Keratinocyte (primary cell): ENCODE data around the gene NRG2.

Experiments used
- CTCF ChIP-seq, 3 experiments: IDR thresholded peaks in 1 of 3; conservative IDR thresholded peaks in 1 of 3; optimal IDR thresholded peaks in 1 of 3; 2 replicates in 2 of 3; 3 replicates in 1 of 3; pipeline versions ENCODE3 to v1.5.1; 2011; ENCODE audit warnings: low read length in 3 of 3, mild to moderate bottlenecking in 3 of 3, moderate library complexity in 2 of 3, control low read depth in 1 of 3, inconsistent platforms in 1 of 3; ENCODE audit not compliant: insufficient read depth in 2 of 3; ENCODE audit errors: extremely low read depth in 1 of 3
- EZH2 ChIP-seq: IDR thresholded peaks from one replicate; pipeline ENCODE4 v1.6.1; 2012; ENCODE audit warnings: inconsistent platforms, mild to moderate bottlenecking, low read length, moderate library complexity

- no peak for TF ChIP-seq CTCF (optimal IDR thresholded peaks at IDR 0.05 in 1 of 3, IDR thresholded peaks at IDR 0.05 in 1 of 3, conservative IDR thresholded peaks at IDR 0.05 in 1 of 3; ENCODE audit: extremely low read depth in 1 of 3, insufficient read depth in 2 of 3, low read length in 3 of 3)
- TF ChIP-seq EZH2 = no peak
Observed at GRCh38 chr5:139872851-139873794, 170.0 kb downstream of the NRG2 start.
